Measurements from ENCODE around the gene SRC. TPM values are rescaled to one million over a fixed set of nuclear protein-coding genes. Genes with fewer than 3 reads are reported as not detected.

SRC gene
- total and polyA plus RNA-seq, 2 of the 8 experiments (the other 6 are each of a cell fraction or from before 2014, with no cell fraction given): 27.6 to 28.8 TPM

DNA sequence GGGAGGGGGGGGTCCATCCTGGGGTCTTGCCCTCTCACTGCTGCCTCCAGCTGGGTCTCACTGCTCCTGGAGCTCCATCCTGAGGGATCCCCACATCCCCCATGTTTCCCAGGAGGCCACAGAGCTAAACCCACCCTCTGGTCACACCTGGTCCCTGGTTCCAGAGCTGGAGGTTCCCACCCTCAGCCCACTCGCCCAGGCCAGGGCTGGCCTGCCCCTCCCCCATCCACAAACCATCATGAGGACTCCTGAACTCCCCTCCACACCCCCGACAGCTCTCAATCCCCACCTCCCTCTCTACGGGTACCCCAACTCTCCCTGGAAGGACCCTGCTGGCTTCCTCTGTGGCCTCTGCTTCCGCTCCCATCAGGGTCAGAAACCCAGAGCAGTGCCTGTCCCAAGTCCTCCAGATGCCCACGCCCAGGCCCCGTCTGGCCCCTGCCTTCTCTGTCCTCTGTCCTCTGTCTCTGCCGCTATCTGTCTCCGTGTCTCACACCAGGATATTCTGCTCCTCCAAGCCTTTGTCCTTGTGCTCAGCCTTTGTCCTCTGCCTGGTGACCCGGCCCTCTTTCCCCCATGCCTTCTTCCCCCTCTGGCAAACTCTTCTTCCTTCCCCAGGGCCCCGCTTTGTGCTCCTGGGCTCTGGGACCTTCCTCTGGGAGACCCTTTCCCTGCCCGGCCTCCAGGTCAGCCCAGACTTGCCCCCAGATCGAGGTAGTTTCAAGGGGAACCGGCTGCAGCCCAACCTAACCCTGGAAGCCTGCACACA, 74.0 kb downstream of the SRC start:
- H3K36me3 ChIP-seq (ENCODE audit: control insufficient read depth in 2 of 4, insufficient read depth in 4 of 4, low read length in 3 of 4): no peaks in the 10 kb centered on the region; a peak in 1 of 8 replicates
- H3K14ac ChIP-seq (ENCODE audit: insufficient read length): no peak overlapping the region
- no peak overlapping the region for H3K56ac ChIP-seq (replicated peaks; ENCODE audit: insufficient read length, low read depth, low read length)
- H2BK5ac ChIP-seq (ENCODE audit: low read depth, low read length): peak overlapping the region; percentile 6; the same call in 1 of the 2 replicates
- DNase-seq (ENCODE audit: low read depth in 1 of 2, low spot score in 2 of 2): no peak
- peaks cover 0 to 8% (median 5%) of the 10 kb centered on the region in 4 experiments; a peak in 3 of 7 replicates for H3K27me3 ChIP-seq (replicated peaks in 1 of 4; ENCODE audit: control insufficient read depth in 3 of 4, extremely low read depth in 1 of 4, insufficient read depth in 3 of 4, low read length in 3 of 4)
- H2BK15ac ChIP-seq (ENCODE audit: low read length): peak overlapping the region; percentile 94; the same call in 1 of the 2 replicates
- no peak overlapping the region for H2AFZ ChIP-seq (ENCODE audit: low read length)
- peaks cover 0 to 44% (median 20%) of the 10 kb centered on the region in 4 experiments; a peak in 6 of 7 replicates for H3K4me1 ChIP-seq (replicated peaks in 1 of 4; ENCODE audit: control insufficient read depth in 3 of 4, insufficient read depth in 4 of 4, low read length in 3 of 4)
- peak overlapping the region; percentile 28; the same call in 1 of the 2 replicates for H2BK20ac ChIP-seq (ENCODE audit: low read length)
- ChIA-PET POLR2A (ENCODE audit: partially characterized antibody) (no interaction called here), CTCF (ENCODE audit: partially characterized antibody) (interaction anchor here (0.6 kb wide), 1 partner anchor 18 kb away, joined by 3 read pairs; no protein-coding TSS in a partner anchor)
- no peak overlapping the region for H4K5ac ChIP-seq (ENCODE audit: insufficient read length, low read depth, low read length)
- no peaks in the 10 kb centered on the region for H3K9me3 ChIP-seq (ENCODE audit: insufficient read depth in 2 of 2, low read depth in 1 of 2, low read length in 1 of 2)
- H3K4me3 ChIP-seq (ENCODE audit: extremely low read depth in 1 of 4, insufficient read depth in 2 of 4, low read depth in 3 of 4, low read length in 4 of 4): no peak overlapping the region
- H3K18ac ChIP-seq (ENCODE audit: extremely low read depth, low read length): no peak overlapping the region
- no peaks in the 10 kb centered on the region for H3K79me2 ChIP-seq (ENCODE audit: control insufficient read depth in 1 of 2, insufficient read depth in 2 of 2, low read length in 2 of 2)
- H2BK12ac ChIP-seq (ENCODE audit: low read depth, low read length): peak overlapping the region; percentile 63; the same call in 1 of the 2 replicates
- peak overlapping the region; percentile 99; the same call in 1 of the 2 replicates for H2AK5ac ChIP-seq (ENCODE audit: low read depth, low read length)
- no peak overlapping the region for H3K27ac ChIP-seq (ENCODE audit: low read depth, low read length)
- H4K20me1 ChIP-seq (replicated peaks in 1 of 2; ENCODE audit: control insufficient read depth in 1 of 2, insufficient read depth in 2 of 2, low read length in 2 of 2): no peaks in the 10 kb centered on the region
- H3K79me1 ChIP-seq (ENCODE audit: low read depth, low read length): peaks cover 3% of the 10 kb centered on the region
- no peak overlapping the region for H2BK120ac ChIP-seq (replicated peaks; ENCODE audit: low read depth, low read length)
- peak overlapping the region; percentile 52 for H4K91ac ChIP-seq (replicated peaks; ENCODE audit: insufficient read length, low read length)
- no peak overlapping the region for H3K4ac ChIP-seq (replicated peaks; ENCODE audit: insufficient read length, low read depth, low read length)
- H3K9ac ChIP-seq (replicated peaks in 1 of 4; ENCODE audit: extremely low read depth in 1 of 4, low read depth in 3 of 4, low read length in 3 of 4): no peak overlapping the region
- 74% methylated on average over 13 of the region's 13 CpGs; no CpG with 5 or more reads in 1 of the 2 experiments for WGBS, 2 experiments (ENCODE audit: extremely low coverage in 1 of 2, insufficient coverage in 1 of 2, insufficient read length in 1 of 2, insufficient replicate concordance in 2 of 2, low coverage in 1 of 2, low lambda C conversion rate in 2 of 2, missing lambda C conversion rate in 1 of 2)
- FAIRE-seq: no peak
- H3K23me2 ChIP-seq (ENCODE audit: low read depth, low read length): peaks cover 7% of the 10 kb centered on the region; the same call in 1 of the 2 replicates
- no peak overlapping the region for H3K23ac ChIP-seq (ENCODE audit: insufficient read length)
- peak overlapping the region; percentile 58; the same call in 1 of the 2 replicates for H4K8ac ChIP-seq (ENCODE audit: extremely low read depth, insufficient read depth, low read length)
- H3K4me2 ChIP-seq (ENCODE audit: insufficient read depth in 1 of 2, low read depth in 2 of 2, low read length in 2 of 2): no peak overlapping the region; a peak in 1 of 4 replicates
- TF ChIP-seq TCF12 (IDR thresholded peaks at IDR 0.05; ENCODE audit: low read depth, low read length) (no peak), SP2 (IDR thresholded peaks at IDR 0.05; ENCODE audit: low read length) (no peak), PHF8 (conservative IDR thresholded peaks at IDR 0.05; ENCODE audit: low read depth, low read length) (no peak), HDAC6 (IDR thresholded peaks at IDR 0.05; ENCODE audit: low read depth, low read length) (no peak)
- TF ChIP-seq, protein P1, sequence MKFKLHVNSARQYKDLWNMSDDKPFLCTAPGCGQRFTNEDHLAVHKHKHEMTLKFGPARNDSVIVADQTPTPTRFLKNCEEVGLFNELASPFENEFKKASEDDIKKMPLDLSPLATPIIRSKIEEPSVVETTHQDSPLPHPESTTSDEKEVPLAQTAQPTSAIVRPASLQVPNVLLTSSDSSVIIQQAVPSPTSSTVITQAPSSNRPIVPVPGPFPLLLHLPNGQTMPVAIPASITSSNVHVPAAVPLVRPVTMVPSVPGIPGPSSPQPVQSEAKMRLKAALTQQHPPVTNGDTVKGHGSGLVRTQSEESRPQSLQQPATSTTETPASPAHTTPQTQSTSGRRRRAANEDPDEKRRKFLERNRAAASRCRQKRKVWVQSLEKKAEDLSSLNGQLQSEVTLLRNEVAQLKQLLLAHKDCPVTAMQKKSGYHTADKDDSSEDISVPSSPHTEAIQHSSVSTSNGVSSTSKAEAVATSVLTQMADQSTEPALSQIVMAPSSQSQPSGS (IDR thresholded peaks at IDR 0.05; ENCODE audit: low read length): no peak
- TF ChIP-seq, protein P2, sequence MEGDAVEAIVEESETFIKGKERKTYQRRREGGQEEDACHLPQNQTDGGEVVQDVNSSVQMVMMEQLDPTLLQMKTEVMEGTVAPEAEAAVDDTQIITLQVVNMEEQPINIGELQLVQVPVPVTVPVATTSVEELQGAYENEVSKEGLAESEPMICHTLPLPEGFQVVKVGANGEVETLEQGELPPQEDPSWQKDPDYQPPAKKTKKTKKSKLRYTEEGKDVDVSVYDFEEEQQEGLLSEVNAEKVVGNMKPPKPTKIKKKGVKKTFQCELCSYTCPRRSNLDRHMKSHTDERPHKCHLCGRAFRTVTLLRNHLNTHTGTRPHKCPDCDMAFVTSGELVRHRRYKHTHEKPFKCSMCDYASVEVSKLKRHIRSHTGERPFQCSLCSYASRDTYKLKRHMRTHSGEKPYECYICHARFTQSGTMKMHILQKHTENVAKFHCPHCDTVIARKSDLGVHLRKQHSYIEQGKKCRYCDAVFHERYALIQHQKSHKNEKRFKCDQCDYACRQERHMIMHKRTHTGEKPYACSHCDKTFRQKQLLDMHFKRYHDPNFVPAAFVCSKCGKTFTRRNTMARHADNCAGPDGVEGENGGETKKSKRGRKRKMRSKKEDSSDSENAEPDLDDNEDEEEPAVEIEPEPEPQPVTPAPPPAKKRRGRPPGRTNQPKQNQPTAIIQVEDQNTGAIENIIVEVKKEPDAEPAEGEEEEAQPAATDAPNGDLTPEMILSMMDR (IDR thresholded peaks at IDR 0.05; ENCODE audit: control extremely low read depth in 1 of 3, insufficient read depth in 1 of 3, low read depth in 1 of 3, low read length in 3 of 3): no peak

Measured in H1 (cell line).